GM10847 (cell line): Measurements from ENCODE around the gene PLA2G6.

Experiments used
- POLR2A ChIP-seq: IDR thresholded peaks from 2 replicates; pipeline ENCODE4 v1.6.1; 2011; ENCODE audit not compliant: insufficient read length; ENCODE audit errors: extremely low read depth

The PLA2G6 gene

GRCh38 chr22:38081941-38082828, 99.4 kb downstream of the PLA2G6 start:
- TF ChIP-seq POLR2A, result no peak

DNA sequence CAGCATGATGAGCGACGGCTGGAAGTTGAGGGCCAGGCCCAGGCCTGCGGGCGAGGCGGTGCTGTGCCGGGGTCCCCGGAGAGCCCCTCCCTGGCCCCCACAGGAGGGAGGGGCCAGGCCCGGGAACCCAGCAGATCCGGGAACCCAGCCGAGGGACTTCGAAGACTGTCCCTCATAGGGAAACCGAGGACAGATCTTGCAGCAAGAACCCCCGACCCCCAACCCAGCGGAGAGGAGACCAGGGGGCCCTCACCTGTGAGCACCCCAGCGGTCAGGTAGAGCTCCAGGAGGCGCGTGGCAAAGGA, 100.0 kb downstream of the PLA2G6 start:
- TF ChIP-seq POLR2A, result no peak

- TF ChIP-seq POLR2A, result no peak
Measured at GRCh38 chr22:38080850-38081635, 100.6 kb downstream of the PLA2G6 start.

GRCh38 chr22:38080474-38080849, 101.2 kb downstream of the PLA2G6 start:
- TF ChIP-seq POLR2A, result no peak

GRCh38 chr22:38079804-38080203, 101.8 kb downstream of the PLA2G6 start:
- no peak for TF ChIP-seq POLR2A

DNA sequence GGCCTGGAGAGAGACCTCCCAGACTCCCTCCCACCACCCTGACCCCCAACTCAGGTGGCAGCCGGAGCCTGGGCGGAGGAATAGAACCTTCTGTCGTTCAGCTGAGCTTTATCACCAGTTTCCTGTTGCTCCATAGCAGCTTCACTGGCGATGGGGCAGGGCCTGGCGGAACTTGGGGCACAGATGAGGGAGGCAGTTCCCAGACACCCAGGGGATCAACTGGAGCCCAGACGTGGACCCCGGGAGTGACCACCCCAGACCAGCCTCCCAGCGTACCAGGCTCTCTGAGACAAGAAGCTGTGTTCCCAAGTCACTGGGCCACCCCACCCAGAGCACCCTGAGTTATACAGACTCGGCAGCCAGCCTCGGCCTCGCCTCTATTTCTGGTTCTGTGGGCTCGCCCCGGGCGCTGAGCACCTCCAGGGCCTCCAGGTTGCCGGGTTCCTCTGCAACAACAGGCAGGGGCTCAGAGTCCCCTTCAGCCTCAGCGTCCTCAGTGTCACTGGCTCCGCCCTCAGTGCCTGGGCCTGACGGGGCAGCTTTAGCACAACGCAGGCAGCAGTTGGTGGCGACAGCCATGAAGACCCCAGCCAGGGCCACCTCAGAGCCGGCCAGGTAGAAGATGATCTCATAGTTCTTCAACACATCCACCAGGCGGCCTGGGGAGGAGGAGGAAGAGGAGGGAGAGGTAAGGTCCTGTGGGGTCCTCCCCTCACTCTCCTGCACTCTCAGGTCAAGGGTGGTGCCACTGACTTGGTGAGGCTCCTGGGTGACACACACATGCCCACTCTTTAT, 103.4 kb downstream of the PLA2G6 start:
- TF ChIP-seq POLR2A, result no peak

GRCh38 chr22:38077595-38077994, 104.0 kb downstream of the PLA2G6 start:
- no peak for TF ChIP-seq POLR2A

GRCh38 chr22:38077096-38077495, 104.5 kb downstream of the PLA2G6 start:
- TF ChIP-seq POLR2A, result no peak

DNA sequence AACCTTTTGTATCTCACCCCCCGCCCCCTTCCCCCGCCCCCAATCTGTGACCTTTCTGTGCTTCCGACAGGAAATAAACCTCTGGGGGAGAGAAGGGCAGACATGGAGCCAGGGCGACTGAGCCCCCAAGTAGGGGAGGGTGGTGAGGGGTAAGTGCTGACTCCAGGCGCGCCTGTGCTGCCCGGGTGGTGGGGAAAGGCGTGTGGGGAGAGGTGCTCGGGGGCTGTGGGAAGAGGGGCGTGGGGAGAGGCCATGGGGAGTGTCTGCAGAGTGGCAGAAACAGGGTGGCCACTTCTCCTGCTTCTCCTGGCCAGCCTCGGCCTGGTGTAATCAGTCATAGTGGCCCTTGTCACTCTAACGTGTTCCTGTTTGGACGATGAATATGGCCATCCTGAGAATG, 105.7 kb downstream of the PLA2G6 start:
- no peak for TF ChIP-seq POLR2A

DNA sequence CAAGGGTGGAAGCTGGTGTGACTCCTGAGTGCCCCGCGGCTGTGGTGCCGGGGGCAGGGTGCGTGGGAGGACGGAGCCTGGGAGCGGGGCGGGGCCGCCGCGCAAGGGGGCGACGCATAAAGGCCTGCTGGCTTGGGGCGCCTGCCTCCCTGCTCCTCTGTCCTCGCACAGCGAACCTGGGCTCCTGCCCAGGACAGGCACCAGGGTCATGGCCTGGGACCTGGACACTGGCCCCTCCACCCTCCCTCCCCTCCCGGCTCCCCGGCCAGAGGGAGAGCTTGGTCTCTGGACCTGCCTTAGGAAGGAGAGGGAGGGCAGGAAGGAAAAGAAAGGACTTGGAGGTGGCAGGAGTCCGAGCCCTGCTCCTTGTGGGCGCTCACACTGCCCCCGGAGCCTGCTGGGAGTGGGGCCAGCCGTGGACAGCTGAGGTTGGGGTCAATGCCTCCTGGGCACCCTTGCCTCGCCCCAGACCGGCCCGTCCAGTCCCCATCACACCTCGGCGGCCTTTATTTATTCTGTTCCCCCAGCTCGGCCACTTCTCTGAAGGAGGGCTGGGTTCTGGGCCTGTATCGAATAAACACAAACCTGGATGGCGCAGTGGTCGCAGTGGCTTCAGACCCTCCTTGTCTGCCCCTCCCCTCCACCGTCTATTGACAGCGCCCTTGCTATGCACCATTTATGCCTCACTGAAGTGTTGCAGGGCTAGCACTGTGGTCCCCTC, 106.4 kb downstream of the PLA2G6 start:
- no peak for TF ChIP-seq POLR2A

DNA sequence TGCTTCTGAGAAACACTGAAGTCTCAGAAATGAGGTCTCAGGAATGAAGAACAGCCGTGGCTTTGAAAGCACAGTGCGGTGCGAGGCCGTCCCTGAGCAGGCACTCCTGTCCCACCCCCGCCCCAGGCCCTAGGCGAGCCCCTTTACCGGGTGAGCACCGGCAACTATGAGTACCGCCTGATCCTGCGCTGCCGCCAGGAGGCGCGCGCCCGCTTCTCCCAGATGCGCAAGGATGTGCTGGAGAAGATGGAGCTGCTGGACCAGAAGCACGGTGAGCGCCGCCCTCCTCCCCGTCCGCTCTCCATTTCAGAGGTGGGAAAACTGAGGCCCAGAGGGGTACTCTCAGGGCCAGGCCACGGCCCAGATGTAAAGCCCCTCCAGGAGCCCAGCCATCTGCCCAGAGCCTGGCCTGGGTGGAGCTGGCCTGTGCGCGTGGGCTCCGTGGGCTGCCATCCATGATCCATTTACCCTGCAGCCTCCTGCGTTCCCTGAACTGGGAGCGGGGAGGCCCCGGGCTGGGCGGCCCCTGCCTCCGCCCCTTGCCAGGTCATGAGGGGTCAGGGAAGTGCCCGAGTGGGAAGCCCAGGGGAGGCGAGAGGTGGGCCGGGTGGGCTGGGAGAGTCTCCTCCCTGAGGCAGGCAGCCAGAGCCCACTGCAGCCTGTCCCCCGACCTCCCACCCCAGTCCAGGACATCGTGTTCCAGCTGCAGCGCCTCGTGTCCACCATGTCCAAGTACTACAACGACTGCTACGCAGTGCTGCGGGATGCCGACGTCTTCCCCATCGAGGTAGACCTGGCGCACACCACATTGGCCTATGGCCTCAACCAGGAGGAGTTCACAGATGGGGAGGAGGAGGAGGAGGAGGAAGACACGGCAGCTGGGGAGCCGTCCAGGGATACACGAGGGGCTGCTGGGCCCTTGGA, 107.2 kb downstream of the PLA2G6 start:
- no peak for TF ChIP-seq POLR2A

DNA sequence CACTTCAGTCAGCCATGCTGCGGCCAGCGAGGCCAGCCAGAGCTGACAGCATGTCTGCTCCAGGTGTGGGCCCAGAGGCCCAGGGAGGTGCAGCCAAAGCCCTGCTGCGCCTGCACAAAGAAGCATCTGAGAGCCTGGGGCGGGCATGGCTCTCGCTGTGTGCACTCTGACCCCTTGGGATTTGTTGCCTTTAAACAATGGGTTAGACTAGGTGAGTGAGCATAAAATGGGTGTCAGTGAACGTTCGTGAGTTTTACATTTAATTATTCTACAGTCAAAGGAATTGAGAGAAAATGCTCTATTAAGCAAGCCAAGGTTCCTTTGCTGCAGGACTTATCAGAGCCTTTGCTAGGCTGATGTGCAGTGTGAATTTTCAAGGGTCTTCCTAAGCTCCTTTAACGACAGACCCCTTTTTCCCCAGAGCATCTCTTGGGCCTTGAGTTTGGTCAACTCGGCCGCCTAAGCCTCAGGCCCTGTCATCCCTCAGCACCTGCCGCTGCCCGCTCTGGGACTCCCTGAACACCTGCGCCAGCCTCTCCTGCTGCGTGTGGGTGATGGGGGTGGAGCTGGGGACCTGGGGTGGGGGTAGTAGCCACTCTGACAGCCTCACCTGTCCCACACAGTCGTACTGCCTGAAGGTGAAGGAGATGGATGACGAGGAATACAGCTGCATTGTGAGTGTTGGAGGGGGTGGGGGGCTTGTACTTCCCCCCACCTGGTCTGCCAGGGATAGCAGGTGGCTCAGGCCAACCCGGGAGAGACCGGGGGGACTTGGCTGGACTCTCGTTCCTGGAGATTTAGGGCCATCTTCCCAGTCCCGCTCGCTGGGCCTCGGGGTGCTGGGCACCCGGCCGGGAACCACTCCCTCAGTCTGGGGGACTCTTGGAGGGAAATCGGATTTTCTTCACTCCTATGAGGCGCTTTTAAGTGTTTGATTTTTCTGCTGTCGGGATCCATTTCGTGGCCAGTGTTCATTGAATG, 108.2 kb downstream of the PLA2G6 start:
- no peak for TF ChIP-seq POLR2A
